Activated CD4-positive, CD25-positive, alpha-beta regulatory T cell treated with anti-CD3 and anti-CD28 coated beads, Interleukin-2, amount 50 U/mL, for 24 hours (primary cell): Measurements from ENCODE around the gene NCAM1.

ENCODE experiments used
- ATAC-seq, 2 donors: fragments of 150-1000 bp; cut with Tn5 transposase; one replicate each; pipeline ENCODE4 v1.10.0; 2021; ENCODE audit warnings: mild to moderate bottlenecking in 1 of 2, moderate library complexity in 1 of 2

Gene NCAM1

DNA sequence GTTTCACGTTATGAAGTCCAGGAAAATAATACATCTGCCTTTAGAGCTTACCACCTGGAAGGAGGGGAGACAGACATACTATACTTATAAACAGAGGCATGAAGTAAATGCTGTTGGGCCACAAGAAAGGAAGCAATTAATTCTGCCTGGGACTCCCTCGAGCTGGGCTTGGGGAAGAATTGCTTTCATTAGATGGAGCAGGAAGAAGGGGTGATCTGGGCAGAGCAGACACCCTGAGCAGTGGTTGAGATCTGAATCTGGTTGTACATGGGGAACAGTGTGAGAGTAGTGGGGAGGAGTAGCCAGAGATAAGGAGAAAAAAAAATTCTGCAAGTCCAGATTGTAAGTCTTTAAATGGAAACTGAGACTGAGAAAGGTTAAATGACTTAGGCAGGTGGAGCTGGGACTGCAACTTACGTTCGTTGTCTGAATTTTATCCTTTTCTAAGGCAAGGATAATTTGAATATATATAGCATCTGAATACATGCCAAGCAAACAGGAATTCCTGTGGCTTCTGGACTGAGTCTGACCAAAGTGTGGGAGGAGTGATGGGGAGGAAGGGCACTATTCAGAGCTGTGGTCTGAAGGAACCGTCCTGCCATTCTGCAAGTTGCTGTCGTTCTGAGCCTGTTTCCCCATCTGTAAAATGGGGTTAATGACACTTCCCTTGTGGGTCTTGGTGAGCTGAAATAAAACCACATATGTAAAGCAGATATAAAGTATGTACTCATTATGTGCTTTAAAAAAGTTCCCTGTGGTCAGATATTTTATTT lies 7.9 kb downstream of the NCAM1 start:
- no peak for ATAC-seq

DNA sequence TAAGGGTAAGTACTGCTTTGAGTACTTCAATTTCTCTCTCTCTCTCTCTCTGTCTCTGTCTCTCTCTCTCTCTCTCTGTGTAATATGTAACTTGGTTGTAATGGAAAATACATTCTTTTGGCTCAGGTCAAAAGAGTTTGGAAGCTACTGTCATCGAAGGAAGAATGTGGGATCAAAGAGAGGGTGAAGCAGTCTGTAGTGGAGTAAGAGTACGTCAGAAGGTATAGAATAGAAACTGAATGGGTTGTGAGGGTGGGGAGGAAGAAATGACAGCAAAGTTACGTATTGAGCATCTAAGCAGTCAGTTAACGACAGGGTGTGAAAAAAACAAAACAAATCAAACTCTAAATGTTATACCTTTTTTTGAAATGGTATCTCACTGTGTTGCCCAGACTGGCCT lies 10.0 kb downstream of the NCAM1 start:
- ATAC-seq, result no peak

DNA sequence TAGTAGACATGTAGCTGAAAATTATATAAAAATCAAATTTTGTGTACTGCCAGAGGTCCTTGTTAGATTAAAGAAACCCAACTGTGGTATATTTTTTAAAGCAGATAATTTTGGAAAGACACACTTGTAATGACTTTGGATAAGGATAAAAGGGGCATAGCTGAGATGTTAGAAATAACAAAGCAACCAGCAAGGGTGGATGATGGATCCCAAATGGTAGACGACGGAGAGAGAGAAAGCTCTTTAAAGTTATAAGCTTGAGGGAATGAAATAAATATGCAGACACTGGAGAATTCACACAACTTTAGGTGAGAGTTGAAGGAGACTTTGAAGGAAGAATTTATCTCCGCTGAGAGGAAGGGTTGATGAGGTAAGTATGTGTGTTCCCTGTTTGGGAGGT lies 10.6 kb downstream of the NCAM1 start:
- ATAC-seq, result no peak

DNA sequence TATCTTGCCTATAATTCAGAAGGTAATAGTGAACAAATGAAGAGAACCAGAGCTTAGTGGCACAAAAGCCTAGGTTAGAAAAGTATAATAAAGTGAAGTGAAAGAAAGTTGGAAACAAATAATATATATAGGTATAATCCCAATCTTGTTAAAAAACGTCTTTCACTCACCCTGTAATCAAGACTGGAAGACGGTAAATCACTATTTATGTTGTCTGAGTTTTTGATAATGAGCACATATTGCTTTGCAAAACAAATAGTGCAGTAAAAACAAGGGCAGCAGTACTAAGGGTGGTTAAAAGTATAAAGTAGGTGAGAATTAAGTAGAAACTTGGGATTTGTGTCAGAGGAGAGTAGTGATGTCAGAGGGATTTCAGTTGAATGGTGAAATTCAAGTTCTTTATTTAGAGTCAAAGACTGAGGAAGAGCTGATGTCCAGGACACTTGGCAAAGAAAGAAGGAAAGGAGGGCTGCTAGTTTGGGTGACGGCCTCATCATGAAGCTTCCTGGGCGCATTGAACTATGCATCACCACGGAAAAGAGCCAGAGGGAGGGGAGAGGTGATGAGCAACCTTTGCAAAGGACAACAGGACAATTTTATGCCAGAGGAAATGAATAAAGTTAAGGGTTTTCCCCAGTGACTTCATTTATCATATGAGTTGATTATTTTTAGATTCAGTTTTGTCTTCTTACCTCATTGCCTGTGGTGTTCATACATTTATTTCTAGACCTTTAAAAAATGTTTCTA lies 11.4 kb downstream of the NCAM1 start:
- ATAC-seq, result no peak

DNA sequence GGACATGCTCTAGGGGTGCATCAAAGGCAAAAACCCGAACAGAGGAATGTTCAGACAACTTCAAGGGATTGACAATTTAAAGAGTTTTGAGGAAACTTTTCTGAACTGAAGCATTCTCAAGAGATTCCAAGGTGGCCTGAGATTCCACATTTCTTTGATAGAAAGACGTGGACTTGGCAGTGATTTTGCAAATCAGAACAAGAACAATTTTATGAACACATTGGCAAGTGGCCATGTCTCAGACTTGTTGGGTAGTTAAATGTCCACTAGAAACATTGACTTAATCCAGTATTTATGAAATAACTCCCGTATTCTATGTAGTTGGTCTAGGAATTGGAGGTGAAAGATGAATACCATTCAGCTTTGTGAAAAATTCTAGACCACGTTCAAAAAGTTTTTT lies 13.8 kb downstream of the NCAM1 start:
- no peak for ATAC-seq

DNA sequence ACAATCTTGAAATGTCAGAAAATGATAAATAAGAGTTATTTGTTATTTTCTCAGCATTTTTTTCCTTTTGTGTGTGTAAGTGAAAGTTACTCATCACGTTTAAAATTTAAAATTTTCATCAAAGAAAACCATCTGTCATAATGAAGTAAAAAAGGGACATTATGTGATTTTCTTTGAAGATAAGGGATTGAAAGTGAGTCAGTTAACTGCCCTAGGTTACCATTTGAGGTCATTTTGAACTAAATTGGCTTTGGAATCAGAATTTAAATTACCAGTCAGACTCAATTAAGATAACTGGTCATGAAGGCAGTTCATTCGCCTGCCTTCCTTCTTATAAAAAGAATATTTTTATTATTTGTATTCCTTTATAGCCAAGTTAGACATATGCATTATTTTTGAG lies 14.3 kb downstream of the NCAM1 start:
- ATAC-seq, result no peak

DNA sequence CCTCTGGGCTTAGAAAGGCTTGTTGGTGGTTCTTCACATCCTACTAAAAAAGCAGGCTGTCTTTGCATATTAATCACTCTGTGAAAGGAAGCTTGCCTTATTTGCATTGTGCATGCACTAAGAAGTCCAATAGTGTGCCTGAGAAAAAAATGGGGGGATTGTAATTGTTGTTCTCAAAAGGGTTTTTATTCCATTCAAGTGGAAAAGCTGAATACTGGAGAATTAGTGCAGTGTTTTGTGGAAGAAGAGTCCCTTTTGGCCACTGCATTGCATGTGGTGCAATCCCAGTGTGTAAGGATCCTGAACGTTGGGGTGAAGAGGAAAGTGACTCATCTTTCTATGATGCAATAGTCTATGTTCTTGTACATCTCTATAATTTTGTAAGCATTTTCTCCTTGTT lies 16.5 kb downstream of the NCAM1 start:
- no peak for ATAC-seq

DNA sequence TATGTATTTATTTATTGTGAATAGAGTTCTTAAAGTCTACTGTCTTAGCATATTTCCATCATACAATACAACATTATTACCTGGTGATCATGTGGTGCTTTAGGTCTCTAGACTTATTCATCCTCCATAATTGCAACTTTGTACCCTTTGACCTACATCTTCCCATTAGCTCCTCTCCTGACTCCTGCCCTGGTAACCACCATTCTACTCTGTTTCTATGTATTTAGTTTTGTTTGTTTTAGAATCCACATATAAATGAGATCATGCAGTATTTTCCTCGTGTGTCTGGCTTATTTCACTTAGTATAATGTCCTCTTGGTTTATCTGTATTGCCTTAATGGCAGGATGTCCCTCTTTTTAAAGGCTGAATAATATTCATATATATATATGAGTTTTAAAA lies 22.7 kb downstream of the NCAM1 start:
- ATAC-seq, result no peak

DNA sequence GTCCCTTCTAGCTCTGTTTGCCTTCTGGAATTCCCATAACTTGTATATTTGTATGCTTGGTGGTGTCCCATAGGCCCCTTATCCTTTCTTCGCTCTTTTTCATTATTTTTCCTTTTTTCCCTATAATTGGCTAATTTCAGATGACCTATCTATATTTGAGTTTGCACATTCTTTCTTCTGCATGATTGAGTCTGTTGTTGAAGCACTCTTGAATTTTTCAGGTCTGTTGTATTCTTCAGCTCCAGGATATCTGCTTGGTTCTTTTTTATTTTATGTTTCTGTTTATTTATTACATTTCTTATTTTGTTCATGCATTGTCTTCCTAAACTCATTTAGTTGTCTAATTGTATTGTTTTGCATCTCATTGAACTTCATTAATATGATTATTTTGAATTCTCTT lies 28.0 kb downstream of the NCAM1 start:
- no peak for ATAC-seq

DNA sequence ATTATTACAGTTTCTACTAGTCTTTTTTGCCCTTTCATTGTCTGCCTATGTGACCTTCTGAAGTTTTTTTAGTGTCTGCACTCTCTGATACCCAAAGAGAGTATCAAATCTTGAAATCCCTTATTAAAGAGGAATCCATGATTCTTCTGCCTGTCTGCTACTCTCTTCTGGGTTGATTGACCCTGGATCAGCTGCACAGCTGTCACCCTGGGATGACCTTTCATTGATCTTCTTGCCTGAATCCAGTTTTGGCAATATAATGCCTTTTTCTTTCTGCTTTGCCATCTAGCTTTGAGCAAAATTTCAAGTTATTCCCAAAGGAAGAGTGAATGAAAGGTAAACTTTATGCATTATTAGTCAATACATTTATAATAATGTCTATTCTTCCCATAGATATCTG lies 32.6 kb downstream of the NCAM1 start:
- no peak for ATAC-seq

DNA sequence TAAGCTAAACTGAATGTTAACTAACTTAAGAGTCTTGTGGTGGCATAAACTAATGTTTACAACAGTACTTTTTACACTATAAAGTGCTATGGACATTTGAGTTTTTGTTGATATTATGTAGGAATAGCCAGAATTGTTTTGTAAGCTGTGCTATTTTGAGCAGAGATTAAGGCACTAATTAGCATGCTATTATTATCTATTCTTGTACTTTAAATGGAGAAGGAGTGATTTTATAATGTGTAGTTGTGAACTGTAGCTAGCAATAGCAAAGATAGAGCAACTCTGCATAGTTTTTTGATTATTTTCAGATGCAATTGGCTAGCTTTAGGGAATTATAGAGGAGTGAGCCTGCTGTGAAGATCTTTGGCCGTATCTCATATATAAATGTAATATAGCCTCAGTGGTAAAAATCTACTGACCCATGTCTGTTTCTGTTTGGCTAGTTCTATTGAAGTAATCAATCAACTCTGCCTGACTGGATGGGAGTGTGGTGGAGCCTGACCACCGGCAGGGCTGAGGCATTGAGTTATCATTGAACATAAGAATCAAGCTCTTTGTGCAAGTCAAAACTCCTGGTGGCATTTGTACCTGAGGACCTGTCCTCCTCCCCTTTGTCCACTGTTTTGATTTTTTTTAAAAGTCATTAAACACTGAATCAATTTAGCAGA lies 34.3 kb downstream of the NCAM1 start:
- ATAC-seq, result no peak

DNA sequence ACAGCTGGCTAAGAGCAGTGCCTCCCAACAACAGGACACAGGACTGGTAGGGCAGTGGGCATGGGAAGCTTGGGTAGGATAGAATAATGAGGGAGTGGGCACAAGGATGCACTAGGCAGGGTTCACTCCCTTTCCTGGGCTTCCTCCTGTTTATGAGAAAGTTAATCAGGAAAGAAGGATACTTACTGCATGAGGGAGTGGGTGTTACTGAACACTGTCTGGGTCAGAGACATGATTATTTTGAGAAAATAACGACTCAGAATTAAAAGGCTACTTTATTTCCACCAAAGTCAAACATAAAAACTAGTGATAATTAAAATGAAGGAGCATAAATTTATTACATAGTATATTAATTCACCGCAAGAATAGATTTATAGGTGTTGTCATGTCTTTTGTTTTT lies 35.8 kb downstream of the NCAM1 start:
- no peak for ATAC-seq

DNA sequence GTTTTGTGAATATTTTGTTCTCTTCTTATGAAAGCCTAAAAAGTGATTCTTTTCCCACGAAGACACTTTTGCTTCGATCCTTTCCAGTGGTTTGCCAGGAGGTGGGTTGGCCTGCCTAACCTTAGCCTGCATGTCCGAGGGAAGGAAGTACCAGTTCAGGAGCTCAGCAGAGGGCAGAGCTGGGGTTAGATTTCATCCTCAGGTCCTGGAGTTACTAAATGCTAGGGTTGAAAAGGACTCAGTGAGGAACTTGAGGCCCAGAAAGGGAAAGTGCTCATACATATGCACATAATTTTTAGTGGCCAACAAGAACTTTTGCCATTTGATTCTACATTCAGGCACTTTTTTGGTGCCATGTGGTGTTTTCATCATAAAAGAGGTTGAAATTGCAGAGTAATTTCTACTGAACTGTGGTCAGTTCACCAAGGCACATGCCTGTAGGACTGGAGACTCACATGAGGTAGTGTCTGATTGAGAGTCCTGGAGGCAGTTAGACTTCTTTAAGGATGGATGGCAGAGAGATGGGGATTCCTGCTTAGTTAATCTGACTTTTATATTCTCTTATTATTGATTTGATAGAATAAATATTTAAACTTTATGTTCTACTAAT lies 36.7 kb downstream of the NCAM1 start:
- no peak for ATAC-seq

DNA sequence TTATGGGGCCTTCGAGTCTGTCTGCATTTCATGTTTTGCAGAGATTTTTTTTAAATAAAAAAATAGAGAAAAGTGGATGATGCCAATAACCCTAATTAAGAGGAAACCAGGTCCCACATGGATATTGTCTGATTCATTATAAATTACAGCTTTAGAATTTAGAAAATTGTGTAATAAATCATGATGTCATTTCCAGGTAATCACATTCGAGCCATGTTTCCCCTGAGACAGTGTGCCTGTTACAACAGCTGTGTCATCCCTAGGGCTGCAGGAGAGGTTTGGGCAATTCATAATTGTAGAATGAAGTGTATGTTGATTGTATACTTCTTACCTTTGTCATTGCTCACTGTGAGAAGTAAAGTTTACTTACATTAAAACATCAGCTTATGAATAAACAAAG lies 38.3 kb downstream of the NCAM1 start:
- ATAC-seq, result no peak

DNA sequence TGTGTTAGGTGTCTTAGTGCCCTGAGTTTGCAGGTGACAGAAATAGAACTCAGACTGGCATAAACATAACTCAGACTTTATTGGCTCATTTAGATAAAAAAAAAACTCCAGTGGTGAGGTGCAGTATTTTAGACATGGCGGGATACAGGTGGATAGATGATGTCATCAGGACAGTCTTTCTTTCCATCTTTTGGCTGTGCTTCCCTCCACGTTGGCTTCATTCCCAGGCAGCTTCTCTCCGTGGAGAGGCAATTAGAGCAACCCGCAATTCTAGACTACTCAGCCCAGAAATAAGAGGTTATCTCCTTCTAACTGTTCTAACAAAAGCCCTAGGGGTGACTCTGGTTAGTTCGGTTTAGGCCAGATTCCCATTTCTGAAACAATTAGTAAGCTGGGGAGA lies 40.5 kb downstream of the NCAM1 start:
- ATAC-seq, result no peak

DNA sequence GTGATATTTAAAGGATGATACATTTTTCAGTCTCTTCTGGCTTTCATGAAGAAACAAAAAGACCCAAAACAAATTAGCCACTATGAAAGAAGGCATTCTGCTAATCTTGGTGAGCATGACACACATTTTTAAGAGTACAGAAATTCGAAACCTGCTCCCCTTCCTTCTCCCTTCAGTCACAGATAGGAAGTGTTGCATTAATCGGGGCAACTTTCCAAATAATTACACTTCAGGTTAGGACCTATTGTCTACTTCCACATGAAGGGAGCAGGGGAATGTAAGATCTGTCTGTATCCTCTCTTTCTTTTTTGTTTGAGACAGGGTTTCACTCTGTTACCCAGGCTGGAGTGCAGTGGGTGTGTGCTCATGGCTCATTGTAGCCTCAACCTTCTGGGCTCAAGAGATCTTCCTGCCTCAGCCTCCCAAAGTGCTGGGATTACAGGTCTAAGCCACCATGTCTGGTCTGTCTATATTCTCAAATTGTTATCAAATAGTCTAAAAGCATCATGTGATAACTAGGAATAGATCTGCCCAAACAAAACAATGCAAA lies 45.8 kb downstream of the NCAM1 start:
- ATAC-seq, result no peak

DNA sequence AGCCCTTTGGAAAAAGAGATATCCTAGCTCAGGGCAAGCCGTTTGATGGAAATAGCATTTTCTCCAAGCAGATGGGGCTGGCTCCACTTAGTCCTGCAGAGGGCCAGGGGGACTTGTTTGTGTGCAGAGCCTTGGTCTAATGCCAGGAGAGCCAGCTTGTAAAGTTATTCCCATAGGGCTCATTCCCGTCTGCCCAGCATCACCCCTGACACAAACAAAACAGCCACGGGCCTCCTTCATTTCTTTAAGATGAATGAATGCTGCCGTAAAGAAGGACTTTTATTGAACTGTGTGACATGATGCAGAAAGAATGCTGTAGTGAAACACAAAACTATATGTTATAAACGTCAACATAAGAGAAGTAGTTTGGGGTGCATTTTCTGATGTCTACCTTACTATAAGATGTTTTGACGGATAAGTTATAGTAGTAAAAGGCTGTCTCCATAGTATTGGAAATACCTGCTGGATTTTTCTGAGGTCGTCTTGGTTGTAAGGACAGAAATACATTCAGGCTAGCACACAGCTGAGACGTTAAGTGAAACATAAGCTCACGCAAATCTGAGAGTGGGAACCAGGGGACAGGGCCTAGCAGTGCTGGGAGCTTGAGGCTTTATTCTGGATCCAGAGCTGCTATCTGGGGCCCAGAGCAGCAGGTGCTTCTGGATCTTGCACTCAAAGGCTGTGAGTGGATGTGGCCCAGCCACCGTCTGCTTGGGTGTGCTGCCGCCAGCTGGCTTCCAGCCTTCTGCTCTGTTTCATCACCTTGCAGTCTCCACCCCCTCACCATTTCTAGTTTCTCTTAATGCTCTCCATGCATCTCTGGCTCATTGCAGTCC lies 53.3 kb downstream of the NCAM1 start:
- ATAC-seq, result no peak

DNA sequence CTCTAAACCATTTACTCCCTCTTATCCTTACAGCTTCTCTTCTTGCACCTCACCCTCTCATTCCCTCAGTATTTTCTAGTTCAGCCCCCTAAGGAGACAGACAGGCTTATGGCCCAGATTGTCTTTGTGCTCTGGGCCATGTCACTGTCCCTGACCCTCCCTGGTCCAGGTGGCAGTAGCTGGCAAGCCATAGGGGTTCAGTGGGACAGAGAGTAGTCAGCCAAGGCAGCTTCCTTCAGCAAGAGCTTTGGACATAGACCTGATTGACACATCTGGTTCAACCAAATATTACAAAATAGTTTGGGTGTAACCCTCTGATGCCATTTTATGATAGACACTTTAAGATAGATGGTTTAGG lies 53.9 kb downstream of the NCAM1 start:
- no peak for ATAC-seq

DNA sequence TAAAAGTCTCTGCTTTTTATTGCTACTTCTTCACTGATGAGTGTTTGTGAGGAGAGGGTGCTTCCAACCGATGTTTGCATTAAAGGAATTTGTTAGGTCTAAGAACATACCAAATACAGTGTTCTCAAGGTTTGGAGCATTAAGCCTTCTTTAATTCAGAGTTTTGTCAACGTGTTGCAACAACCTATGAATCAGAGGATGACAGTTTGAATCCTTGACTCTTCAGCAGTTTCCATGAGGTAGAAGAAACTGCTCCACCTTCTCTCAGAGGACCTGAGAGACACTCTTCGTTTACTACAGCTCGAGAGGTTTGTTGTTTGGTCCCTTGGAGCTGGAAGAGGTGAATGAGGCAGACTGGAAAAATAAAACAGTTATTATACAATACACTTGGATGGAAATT lies 55.7 kb downstream of the NCAM1 start:
- ATAC-seq, result no peak

DNA sequence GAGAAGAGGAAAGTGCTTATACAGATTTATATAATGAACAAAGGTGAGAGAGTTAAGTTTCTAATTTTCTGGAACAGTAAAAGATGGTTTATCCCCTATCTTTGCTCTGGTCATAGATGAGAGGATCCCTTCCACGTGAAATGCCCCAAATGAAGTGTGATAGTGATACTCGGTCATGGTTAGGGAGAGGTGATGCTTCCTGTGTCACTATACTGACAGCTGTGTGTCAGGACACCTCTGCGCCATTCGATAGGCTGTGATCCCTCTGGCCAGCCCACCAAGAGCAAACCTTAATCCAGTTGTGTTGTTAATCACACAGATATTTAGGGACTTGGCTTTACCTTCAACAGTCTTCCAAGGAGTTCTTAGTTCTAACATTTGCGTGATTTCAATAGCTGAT lies 57.7 kb downstream of the NCAM1 start:
- no peak for ATAC-seq

DNA sequence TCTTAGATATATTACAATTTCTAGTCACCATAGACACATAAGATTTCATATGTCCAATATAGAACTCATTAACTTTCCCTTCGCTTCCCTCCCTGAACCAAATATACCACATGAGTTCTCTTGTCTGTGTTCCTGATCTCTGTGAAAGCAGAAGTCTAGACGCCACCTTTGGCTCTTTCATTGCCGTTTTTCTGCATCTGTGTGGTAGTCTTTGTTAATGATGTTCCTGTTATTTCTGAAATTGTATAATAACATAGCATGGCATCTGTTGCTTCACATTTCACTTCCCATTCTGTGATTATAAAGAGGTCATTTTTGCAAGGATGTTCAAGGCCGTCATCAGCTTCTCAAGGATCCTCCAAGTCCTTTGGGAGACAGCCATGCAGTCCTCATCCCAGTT lies 58.5 kb downstream of the NCAM1 start:
- no peak for ATAC-seq

DNA sequence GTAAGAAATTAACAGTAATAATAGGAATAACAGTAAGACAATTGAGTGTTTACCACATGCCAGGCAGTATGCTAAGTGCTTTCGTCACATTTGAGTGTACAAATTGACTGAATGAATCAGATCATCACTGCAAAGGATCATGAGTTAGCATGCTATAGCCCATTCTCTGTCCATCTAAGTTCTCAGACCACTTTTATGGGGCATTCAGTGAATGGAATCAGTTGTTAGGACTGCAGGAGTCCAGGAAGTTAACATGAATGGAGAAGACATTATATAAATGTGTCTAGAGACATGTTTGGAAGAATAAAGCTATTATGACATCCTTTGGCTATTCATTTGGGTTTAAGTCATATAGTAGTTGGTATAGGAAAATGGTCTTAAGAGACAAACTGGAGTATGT lies 59.9 kb downstream of the NCAM1 start:
- no peak for ATAC-seq

DNA sequence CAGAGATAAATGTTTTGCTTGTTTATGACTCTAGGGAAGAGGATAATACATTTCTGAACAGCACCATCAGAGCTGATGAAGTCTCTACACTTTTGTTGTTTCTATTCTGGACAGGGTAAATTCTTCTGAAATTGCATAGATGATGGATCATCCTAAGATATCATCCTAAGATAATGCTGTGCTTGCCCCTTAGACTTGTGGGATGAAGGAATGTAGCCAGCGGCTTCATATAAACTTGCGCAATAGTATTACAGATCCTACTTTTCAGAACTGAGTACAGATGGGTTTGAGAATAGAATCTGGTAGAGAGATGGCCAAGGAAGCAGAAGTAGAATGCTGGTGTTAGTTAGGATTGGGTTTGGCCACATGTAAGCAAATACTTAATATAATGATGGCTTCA lies 61.0 kb downstream of the NCAM1 start:
- ATAC-seq, result no peak
